Neural progenitor cell (in vitro differentiated cells): Measurements from ENCODE around the gene RAP1A. TPM values are rescaled to one million over a fixed set of nuclear protein-coding genes. Genes with fewer than 3 reads are reported as not detected.

Experiments
- DNase-seq: peaks from one replicate; pipeline ENCODE4 v3.0.0-alpha.2; 2016; ENCODE audit warnings: low spot score
- H2AFZ ChIP-seq: fragments of 200-600 bp; sonication (generic); replicated peaks from 2 replicates; pipeline ENCODE4 v1.6.1; 2016; ENCODE audit warnings: antibody characterized with exemption
- H3F3A ChIP-seq: fragments of 200-600 bp; sonication (generic); 2 replicates; pipeline ENCODE4 v1.6.1; 2016; ENCODE audit warnings: antibody characterized with exemption, low read depth
- H3K27ac ChIP-seq: fragments of 200-600 bp; sonication (generic); 2 replicates; pipeline ENCODE4 v1.5.1; 2016; ENCODE audit warnings: mild to moderate bottlenecking
- H3K27me3 ChIP-seq: fragments of 200-600 bp; sonication (generic); 2 replicates; pipeline ENCODE4 v1.6.1; 2016; ENCODE audit warnings: mild to moderate bottlenecking, moderate library complexity
- H3K36me3 ChIP-seq: fragments of 200-600 bp; sonication (generic); 2 replicates; pipeline ENCODE4 v1.5.1; 2016
- H3K4me1 ChIP-seq: fragments of 200-600 bp; sonication (generic); 2 replicates; pipeline ENCODE4 v1.6.1; 2016; ENCODE audit warnings: mixed run types
- H3K4me2 ChIP-seq: fragments of 200-600 bp; sonication (generic); 2 replicates; pipeline ENCODE4 v1.6.1; 2016
- H3K4me3 ChIP-seq: fragments of 200-600 bp; sonication (generic); 2 replicates; pipeline ENCODE4 v1.5.1; 2016
- H3K79me2 ChIP-seq: fragments of 200-600 bp; sonication (generic); 2 replicates; pipeline ENCODE4 v1.6.1; 2016; ENCODE audit warnings: low read depth
- H3K9ac ChIP-seq: fragments of 200-600 bp; sonication (generic); 2 replicates; pipeline ENCODE4 v1.6.1; 2016
- H3K9me3 ChIP-seq: fragments of 200-600 bp; sonication (generic); 2 replicates; pipeline ENCODE4 v1.5.1; 2016; ENCODE audit warnings: low read depth
- H4K20me1 ChIP-seq: fragments of 200-600 bp; sonication (generic); 2 replicates; pipeline ENCODE4 v1.6.1; 2016; ENCODE audit warnings: low read depth
- H3K27ac Mint-ChIP-seq: 3 replicates; pipeline ENCODE4 v1.8.0; 2021; ENCODE audit warnings: mixed read lengths
- H3K27me3 Mint-ChIP-seq: 2 replicates; pipeline ENCODE4 v1.8.0; 2022; ENCODE audit warnings: low read depth, mild to moderate bottlenecking, inconsistent platforms, moderate library complexity, mixed read lengths; ENCODE audit not compliant: insufficient read depth
- H3K36me3 Mint-ChIP-seq: 3 replicates; pipeline ENCODE4 v1.8.0; 2021; ENCODE audit warnings: mixed read lengths
- H3K4me1 Mint-ChIP-seq: 3 replicates; pipeline ENCODE4 v1.8.0; 2021; ENCODE audit warnings: mixed read lengths
- H3K4me3 Mint-ChIP-seq: 3 replicates; pipeline ENCODE4 v1.8.0; 2021; ENCODE audit warnings: mild to moderate bottlenecking, moderate library complexity, mixed read lengths
- H3K9me3 Mint-ChIP-seq: 3 replicates; pipeline ENCODE4 v1.8.0; 2020; ENCODE audit warnings: mixed read lengths
- EZH2 ChIP-seq: fragments of 200-600 bp; sonication (generic); IDR thresholded peaks from 2 replicates; pipeline ENCODE4 v1.6.1; 2017; ENCODE audit warnings: antibody characterized with exemption, mild to moderate bottlenecking, moderate library complexity
- EZH2phosphoT487 ChIP-seq: fragments of 200-600 bp; sonication (generic); IDR thresholded peaks from 2 replicates; pipeline ENCODE4 v1.6.1; 2017; ENCODE audit warnings: antibody characterized with exemption
- total RNA-seq: library from RNA; depleted of rRNA; stranded (reverse); fragments of >200 nt; gene quantifications from 2 replicates; pipeline ENCODE4 v1.2.3, GENCODE V29; 2015; ENCODE audit warnings: low replicate concordance
- TF ChIP-seq, protein P1 (sequence below): fragments of 200-600 bp; sonication (generic); IDR thresholded peaks from 2 replicates; pipeline ENCODE4 v1.5.1; 2017; ENCODE audit warnings: antibody characterized with exemption, mild to moderate bottlenecking

RAP1A gene
- total RNA-seq, 1 donor from 2014 or later = 27.5 TPM

DNA sequence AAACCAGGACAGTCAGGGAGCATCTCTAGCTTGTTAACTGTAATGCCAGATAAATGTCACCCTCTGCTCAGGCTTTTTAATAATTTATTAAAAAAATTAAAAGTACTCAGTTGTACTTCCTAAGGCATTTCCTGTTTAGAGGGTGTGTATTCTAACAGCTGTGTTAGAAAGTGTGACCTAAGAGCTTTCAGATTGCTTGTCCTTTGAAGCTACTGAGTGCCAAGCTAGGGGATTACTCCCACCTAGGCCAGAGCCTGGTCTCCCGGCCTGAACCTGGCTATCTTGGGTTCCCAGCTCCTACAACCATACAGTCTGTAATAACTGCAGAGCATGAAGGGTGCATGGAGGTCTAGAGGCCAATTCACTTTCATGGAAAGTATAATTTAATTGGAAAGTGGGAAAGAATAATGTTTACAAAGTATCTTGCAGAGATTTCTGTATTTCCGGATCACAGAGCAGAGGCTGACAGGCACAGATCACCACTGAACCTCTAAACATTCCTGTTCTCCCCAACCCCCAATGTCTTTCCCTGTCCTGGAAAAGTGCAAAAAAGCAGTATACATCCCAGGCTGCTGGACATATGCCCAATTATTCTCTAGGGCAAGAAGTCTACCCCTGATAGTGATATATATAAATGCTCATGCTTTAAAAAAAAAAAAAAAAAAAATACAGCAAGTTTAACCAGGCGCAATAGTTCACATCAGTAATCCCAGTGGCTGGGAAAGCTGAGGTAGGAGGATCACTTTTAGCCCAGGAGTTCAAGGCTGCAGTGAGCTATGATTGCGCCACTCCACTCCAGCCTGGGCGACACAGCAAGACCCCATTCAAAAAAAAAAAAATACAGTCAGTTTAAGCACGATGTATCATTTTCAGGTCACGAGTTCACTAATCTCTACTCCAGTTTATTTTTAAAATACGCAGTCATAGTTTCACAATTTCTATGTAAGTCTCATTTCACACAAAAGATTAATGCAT lies 36.7 kb upstream of the RAP1A start:
- H3F3A ChIP-seq = no peaks in the 10 kb centered on the region
- no peak overlapping the region for H3K4me3 Mint-ChIP-seq
- no peaks in the 10 kb centered on the region for H3K9me3 ChIP-seq
- peaks cover 11% of the 10 kb centered on the region for H3K4me1 Mint-ChIP-seq
- H2AFZ ChIP-seq = no peak overlapping the region
- H3K79me2 ChIP-seq = no peaks in the 10 kb centered on the region
- no peak overlapping the region for H3K27ac ChIP-seq
- no peak overlapping the region for H3K9ac ChIP-seq
- H4K20me1 ChIP-seq = no peaks in the 10 kb centered on the region
- no peaks in the 10 kb centered on the region for H3K36me3 Mint-ChIP-seq
- peaks cover 13% of the 10 kb centered on the region for H3K4me1 ChIP-seq
- no peaks in the 10 kb centered on the region for H3K9me3 Mint-ChIP-seq
- H3K27ac Mint-ChIP-seq = no peak overlapping the region
- no peaks in the 10 kb centered on the region for H3K27me3 ChIP-seq
- TF ChIP-seq, protein P1, sequence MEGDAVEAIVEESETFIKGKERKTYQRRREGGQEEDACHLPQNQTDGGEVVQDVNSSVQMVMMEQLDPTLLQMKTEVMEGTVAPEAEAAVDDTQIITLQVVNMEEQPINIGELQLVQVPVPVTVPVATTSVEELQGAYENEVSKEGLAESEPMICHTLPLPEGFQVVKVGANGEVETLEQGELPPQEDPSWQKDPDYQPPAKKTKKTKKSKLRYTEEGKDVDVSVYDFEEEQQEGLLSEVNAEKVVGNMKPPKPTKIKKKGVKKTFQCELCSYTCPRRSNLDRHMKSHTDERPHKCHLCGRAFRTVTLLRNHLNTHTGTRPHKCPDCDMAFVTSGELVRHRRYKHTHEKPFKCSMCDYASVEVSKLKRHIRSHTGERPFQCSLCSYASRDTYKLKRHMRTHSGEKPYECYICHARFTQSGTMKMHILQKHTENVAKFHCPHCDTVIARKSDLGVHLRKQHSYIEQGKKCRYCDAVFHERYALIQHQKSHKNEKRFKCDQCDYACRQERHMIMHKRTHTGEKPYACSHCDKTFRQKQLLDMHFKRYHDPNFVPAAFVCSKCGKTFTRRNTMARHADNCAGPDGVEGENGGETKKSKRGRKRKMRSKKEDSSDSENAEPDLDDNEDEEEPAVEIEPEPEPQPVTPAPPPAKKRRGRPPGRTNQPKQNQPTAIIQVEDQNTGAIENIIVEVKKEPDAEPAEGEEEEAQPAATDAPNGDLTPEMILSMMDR = no peak
- TF ChIP-seq EZH2 (no peak), EZH2phosphoT487 (no peak)
- H3K4me3 ChIP-seq = no peak overlapping the region
- no peaks in the 10 kb centered on the region for H3K27me3 Mint-ChIP-seq
- no peak overlapping the region for H3K4me2 ChIP-seq
- no peaks in the 10 kb centered on the region for H3K36me3 ChIP-seq
- no peak for DNase-seq

- Histone ChIP-seq H3K4me1 (peaks cover 13% of the 10 kb centered on the region), H2AFZ (no peak overlapping the region), H3K36me3 (no peaks in the 10 kb centered on the region), H3F3A (no peaks in the 10 kb centered on the region), H3K4me3 (no peak overlapping the region), H3K9me3 (no peaks in the 10 kb centered on the region), H3K27me3 (no peaks in the 10 kb centered on the region), H3K4me2 (no peak overlapping the region), H3K79me2 (no peaks in the 10 kb centered on the region), H3K27ac (no peak overlapping the region), H4K20me1 (no peaks in the 10 kb centered on the region), H3K9ac (no peak overlapping the region)
- H3K27me3 Mint-ChIP-seq = no peaks in the 10 kb centered on the region
- no peaks in the 10 kb centered on the region for H3K9me3 Mint-ChIP-seq
- DNase-seq = no peak
- H3K36me3 Mint-ChIP-seq = no peaks in the 10 kb centered on the region
- TF ChIP-seq EZH2 (no peak), EZH2phosphoT487 (no peak)
- TF ChIP-seq, protein P1 = no peak
- peaks cover 11% of the 10 kb centered on the region for H3K4me1 Mint-ChIP-seq
- no peak overlapping the region for H3K4me3 Mint-ChIP-seq
- H3K27ac Mint-ChIP-seq = no peak overlapping the region
Observed at GRCh38 chr1:111585447-111586086, 34.0 kb upstream of the RAP1A start.

GRCh38 chr1:111586112-111586511 lies 33.5 kb upstream of the RAP1A start:
- Mint-ChIP-seq H3K27ac (no peak overlapping the region), H3K27me3 (no peaks in the 10 kb centered on the region), H3K4me1 (peaks cover 11% of the 10 kb centered on the region), H3K4me3 (no peak overlapping the region), H3K36me3 (no peaks in the 10 kb centered on the region), H3K9me3 (no peaks in the 10 kb centered on the region)
- no peaks in the 10 kb centered on the region for H3K79me2 ChIP-seq
- TF ChIP-seq EZH2phosphoT487 (no peak), EZH2 (no peak)
- TF ChIP-seq, protein P1 = no peak
- no peak for DNase-seq
- H3K9ac ChIP-seq = no peak overlapping the region
- peaks cover 10% of the 10 kb centered on the region for H3K4me1 ChIP-seq
- H3K36me3 ChIP-seq = no peaks in the 10 kb centered on the region
- H3F3A ChIP-seq = no peaks in the 10 kb centered on the region
- H4K20me1 ChIP-seq = no peaks in the 10 kb centered on the region
- H2AFZ ChIP-seq = no peak overlapping the region
- H3K4me2 ChIP-seq = no peak overlapping the region
- no peak overlapping the region for H3K4me3 ChIP-seq
- H3K27me3 ChIP-seq = no peaks in the 10 kb centered on the region
- H3K9me3 ChIP-seq = no peaks in the 10 kb centered on the region
- H3K27ac ChIP-seq = no peak overlapping the region
